Fibroblast of lung (primary cell): ENCODE results near the gene PAX7. TPM values are rescaled to one million over a fixed set of nuclear protein-coding genes. Genes with fewer than 3 reads are reported as not detected.

Experiments
- DNase-seq, 2 donors: peaks; one replicate each; pipeline versions ENCODE4 v3.0.0 to v3.0.0-alpha.2; 2010; ENCODE audit warnings: low read depth in 2 of 2
- H2AFZ ChIP-seq: 2 replicates; pipeline ENCODE4 v1.5.1; 2012; ENCODE audit warnings: low read length, control low read depth, inconsistent platforms
- H3K27ac ChIP-seq: 2 replicates; pipeline ENCODE4 v1.5.1; 2011; ENCODE audit warnings: low read length, control low read depth; ENCODE audit not compliant: insufficient read depth
- H3K27me3 ChIP-seq: 2 replicates; pipeline ENCODE4 v1.5.1; 2011; ENCODE audit warnings: mild to moderate bottlenecking, low read length; ENCODE audit not compliant: control insufficient read depth, insufficient read depth
- H3K36me3 ChIP-seq: 2 replicates; pipeline ENCODE4 v1.5.1; 2011; ENCODE audit warnings: low read length; ENCODE audit not compliant: control insufficient read depth, insufficient read depth
- H3K4me1 ChIP-seq: 2 replicates; pipeline ENCODE4 v1.5.1; 2011; ENCODE audit warnings: low read length; ENCODE audit not compliant: control insufficient read depth, insufficient read depth; ENCODE audit errors: extremely low read depth
- H3K4me2 ChIP-seq: 2 replicates; pipeline ENCODE4 v1.5.1; 2011; ENCODE audit warnings: low read length, control low read depth; ENCODE audit not compliant: insufficient read depth; ENCODE audit errors: extremely low read depth
- H3K4me3 ChIP-seq, 4 experiments: fragments of 200-600 bp in 1 of 4; sonication (generic) in 1 of 4; replicated peaks in 1 of 4; 2 replicates each; pipeline ENCODE4 v1.5.1; 2011 to 2016; ENCODE audit warnings: low read length in 4 of 4, low read depth in 3 of 4, mild to moderate bottlenecking in 3 of 4, control low read depth in 2 of 4, inconsistent platforms in 1 of 4, mixed read lengths in 1 of 4; ENCODE audit not compliant: insufficient read depth in 1 of 4; ENCODE audit errors: control extremely low read depth in 1 of 4
- H3K79me2 ChIP-seq: 2 replicates; pipeline ENCODE4 v1.5.1; 2012; ENCODE audit warnings: mild to moderate bottlenecking, low read length, inconsistent platforms; ENCODE audit not compliant: control insufficient read depth, insufficient read depth
- H3K9ac ChIP-seq: 2 replicates; pipeline ENCODE4 v1.5.1; 2011; ENCODE audit warnings: mild to moderate bottlenecking, low read length, control low read depth; ENCODE audit not compliant: insufficient read depth
- H3K9me3 ChIP-seq: 2 replicates; pipeline ENCODE4 v1.5.1; 2012; ENCODE audit warnings: low read depth, low read length; ENCODE audit not compliant: control insufficient read depth, insufficient read depth
- H4K20me1 ChIP-seq: 2 replicates; pipeline ENCODE4 v1.5.1; 2011; ENCODE audit warnings: low read length; ENCODE audit not compliant: control insufficient read depth, insufficient read depth; ENCODE audit errors: extremely low read depth
- EZH2 ChIP-seq: IDR thresholded peaks from 2 replicates; pipeline ENCODE4 v1.5.1; 2012; ENCODE audit warnings: low read length, control low read depth, mild to moderate bottlenecking; ENCODE audit errors: missing control alignments
- polyA plus RNA-seq, 2 donors: library from polyadenylated mRNA; depleted of rRNA in 1 of 2; stranded (reverse) in 1 of 2; unstranded in 1 of 2; fragments of >200 nt; gene quantifications; 2 replicates each; pipeline ENCODE4 v1.2.1, GENCODE V29; 2011 to 2012; ENCODE audit warnings: missing spikeins in 1 of 2
- total RNA-seq: library from RNA; depleted of rRNA; stranded (reverse); fragments of >200 nt; gene quantifications from 2 replicates; pipeline ENCODE4 v1.2.1, GENCODE V29; 2014
- TF ChIP-seq, protein P1 (sequence below), 2 donors: IDR thresholded peaks in 1 of 2; conservative IDR thresholded peaks in 1 of 2; 1 replicate in 1 of 2; 2 replicates in 1 of 2; pipeline ENCODE4 v1.5.1; 2011 to 2012; ENCODE audit warnings: low read length in 2 of 2, control low read depth in 1 of 2, inconsistent platforms in 1 of 2, low read depth in 1 of 2, mild to moderate bottlenecking in 1 of 2

PAX7 gene
- total and polyA plus RNA-seq, 2 donors (not counting 1 experiment from before 2014, with no cell fraction given), result not detected

DNA sequence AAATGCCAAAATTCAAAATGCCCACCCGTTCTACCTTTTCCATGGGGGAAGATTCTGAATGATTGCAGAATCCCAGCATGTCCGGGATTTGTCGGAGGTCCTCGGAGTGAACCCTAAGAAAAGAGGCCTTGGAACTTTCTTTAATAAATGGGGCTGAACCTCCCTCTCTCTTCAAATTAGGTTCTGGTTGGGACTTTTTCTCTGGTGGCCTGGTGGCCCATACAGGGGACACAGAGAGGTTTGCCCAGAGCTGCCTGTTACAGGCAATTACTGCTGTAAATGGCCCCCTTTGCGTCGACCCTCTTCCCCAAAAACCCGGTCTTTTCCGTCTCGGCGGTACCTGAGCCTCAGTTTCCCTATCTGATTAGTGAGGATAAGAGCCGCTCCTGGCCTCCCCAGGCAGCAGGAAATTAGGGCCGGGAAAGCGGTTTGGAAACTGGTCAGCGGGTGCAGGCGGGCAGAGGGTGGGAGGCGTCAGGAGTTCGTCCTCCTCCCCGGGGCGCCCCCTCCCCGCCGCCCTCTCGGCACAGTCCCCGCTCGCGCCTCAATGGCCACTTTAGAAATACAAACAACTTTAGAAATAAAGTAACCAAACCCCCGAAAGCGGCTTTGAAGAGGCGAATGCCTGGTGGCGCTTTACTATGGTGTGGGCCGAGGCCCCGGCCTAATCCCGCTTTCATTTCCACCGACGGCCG lies 15.6 kb downstream of the PAX7 start:
- no peak for DNase-seq
- H3K4me3 ChIP-seq, result no peak overlapping the region
- H3K36me3 ChIP-seq, result no peaks in the 10 kb centered on the region
- H3K79me2 ChIP-seq, result no peaks in the 10 kb centered on the region
- H2AFZ ChIP-seq, result no peak overlapping the region
- peaks cover 43% of the 10 kb centered on the region for H3K27me3 ChIP-seq
- TF ChIP-seq EZH2, result no peak
- TF ChIP-seq, protein P1, sequence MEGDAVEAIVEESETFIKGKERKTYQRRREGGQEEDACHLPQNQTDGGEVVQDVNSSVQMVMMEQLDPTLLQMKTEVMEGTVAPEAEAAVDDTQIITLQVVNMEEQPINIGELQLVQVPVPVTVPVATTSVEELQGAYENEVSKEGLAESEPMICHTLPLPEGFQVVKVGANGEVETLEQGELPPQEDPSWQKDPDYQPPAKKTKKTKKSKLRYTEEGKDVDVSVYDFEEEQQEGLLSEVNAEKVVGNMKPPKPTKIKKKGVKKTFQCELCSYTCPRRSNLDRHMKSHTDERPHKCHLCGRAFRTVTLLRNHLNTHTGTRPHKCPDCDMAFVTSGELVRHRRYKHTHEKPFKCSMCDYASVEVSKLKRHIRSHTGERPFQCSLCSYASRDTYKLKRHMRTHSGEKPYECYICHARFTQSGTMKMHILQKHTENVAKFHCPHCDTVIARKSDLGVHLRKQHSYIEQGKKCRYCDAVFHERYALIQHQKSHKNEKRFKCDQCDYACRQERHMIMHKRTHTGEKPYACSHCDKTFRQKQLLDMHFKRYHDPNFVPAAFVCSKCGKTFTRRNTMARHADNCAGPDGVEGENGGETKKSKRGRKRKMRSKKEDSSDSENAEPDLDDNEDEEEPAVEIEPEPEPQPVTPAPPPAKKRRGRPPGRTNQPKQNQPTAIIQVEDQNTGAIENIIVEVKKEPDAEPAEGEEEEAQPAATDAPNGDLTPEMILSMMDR (conservative IDR thresholded peaks at IDR 0.05 in 1 of 2, IDR thresholded peaks at IDR 0.05 in 1 of 2; ENCODE audit: low read depth in 1 of 2, low read length in 2 of 2), result no peak
- no peaks in the 10 kb centered on the region for H3K9me3 ChIP-seq
- no peak overlapping the region for H3K4me2 ChIP-seq
- no peaks in the 10 kb centered on the region for H4K20me1 ChIP-seq
- no peaks in the 10 kb centered on the region for H3K4me1 ChIP-seq
- H3K27ac ChIP-seq, result no peak overlapping the region
- no peak overlapping the region for H3K9ac ChIP-seq

DNA sequence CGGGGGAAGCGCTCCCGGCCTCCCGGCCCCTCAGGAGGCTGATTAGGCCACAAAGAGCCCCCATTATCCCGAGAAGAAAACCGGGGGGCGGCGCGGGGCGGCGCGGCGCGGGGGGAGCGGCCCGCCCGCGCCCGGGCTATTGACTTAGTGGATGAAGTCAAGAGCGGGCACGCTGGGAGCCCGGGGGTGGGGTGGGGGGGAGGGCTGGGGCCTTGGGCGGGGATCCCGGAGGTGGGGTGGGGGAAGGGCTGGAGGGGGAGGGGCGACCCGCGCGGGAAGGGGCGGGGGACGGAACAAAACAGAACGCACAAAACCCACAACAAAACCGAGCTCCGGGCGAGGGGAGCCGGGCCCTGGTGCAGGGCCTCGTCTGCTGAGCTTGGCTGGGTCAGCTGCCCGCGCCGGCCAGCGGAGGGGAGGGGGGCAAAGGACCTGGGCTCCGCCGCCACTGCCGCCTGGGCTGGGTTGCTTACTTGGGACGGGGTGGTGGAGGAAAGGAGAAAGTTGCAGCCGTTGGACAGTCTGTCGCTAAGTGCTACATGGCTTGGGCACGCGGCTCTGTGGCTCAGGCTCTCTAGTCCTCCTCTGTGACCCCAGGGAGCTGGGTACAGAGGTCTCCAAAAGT lies 16.3 kb downstream of the PAX7 start:
- no peak overlapping the region for H3K4me2 ChIP-seq
- DNase-seq, result no peak

DNA sequence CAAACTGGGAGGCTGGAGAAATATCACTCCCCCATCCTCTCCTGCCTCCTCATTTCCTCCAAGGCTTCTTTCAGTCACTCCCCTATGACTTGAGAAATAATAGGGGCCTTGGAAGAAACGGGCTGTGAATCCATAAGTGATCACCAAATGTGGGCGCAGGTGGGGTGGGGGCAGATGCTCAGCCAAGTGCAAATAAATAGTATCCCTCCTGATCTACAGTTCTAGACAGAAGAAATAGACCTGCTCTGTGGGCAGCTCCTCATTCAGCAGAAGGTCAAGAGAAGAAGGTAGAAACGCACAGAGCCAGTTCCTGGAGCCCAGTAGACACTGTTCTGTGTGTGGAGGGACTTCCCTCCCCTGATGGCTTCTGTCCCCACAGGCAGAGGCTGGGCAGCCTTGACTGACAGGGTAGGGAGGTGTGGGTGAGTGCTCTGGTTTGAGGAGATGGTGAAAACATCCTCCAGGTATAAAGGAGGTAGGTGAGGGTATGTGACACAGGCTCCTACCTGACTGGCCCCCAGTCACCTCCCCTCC lies 17.1 kb downstream of the PAX7 start:
- DNase-seq, result no peak
- Histone ChIP-seq H3K4me1 (no peaks in the 10 kb centered on the region), H2AFZ (no peak overlapping the region), H3K4me2 (no peak overlapping the region), H3K27ac (no peak overlapping the region), H3K4me3 (no peak overlapping the region), H3K27me3 (peaks cover 37% of the 10 kb centered on the region), H4K20me1 (no peaks in the 10 kb centered on the region), H3K9me3 (no peaks in the 10 kb centered on the region), H3K79me2 (no peaks in the 10 kb centered on the region), H3K36me3 (no peaks in the 10 kb centered on the region), H3K9ac (no peak overlapping the region)
- TF ChIP-seq, protein P1 (conservative IDR thresholded peaks at IDR 0.05 in 1 of 2, IDR thresholded peaks at IDR 0.05 in 1 of 2; ENCODE audit: low read depth in 1 of 2, low read length in 2 of 2), result no peak
- no peak for TF ChIP-seq EZH2

More for the DNA sequence above, 16.3 kb downstream of the PAX7 start:
- H3K27ac ChIP-seq, result no peak overlapping the region
- no peaks in the 10 kb centered on the region for H3K36me3 ChIP-seq
- no peak overlapping the region for H2AFZ ChIP-seq
- no peaks in the 10 kb centered on the region for H3K9me3 ChIP-seq
- no peaks in the 10 kb centered on the region for H3K79me2 ChIP-seq
- no peaks in the 10 kb centered on the region for H3K4me1 ChIP-seq
- no peak overlapping the region for H3K4me3 ChIP-seq
- H3K27me3 ChIP-seq, result peaks cover 41% of the 10 kb centered on the region
- TF ChIP-seq, protein P1 (conservative IDR thresholded peaks at IDR 0.05 in 1 of 2, IDR thresholded peaks at IDR 0.05 in 1 of 2; ENCODE audit: low read depth in 1 of 2, low read length in 2 of 2), result no peak
- no peak for TF ChIP-seq EZH2
- H4K20me1 ChIP-seq, result no peaks in the 10 kb centered on the region
- H3K9ac ChIP-seq, result no peak overlapping the region
